RPMI7951 (cell line): Measurements from ENCODE around the gene ZNF512B. TPM values are rescaled to one million over a fixed set of nuclear protein-coding genes. Genes with fewer than 3 reads are reported as not detected.
"Not testable (repeated sequence)": the region's sequence is repeated elsewhere in the genome, so short reads cannot be mapped to it uniquely, and the experiment has no call there.

Experiments used
- DNase-seq: peaks from one replicate; pipeline ENCODE4 v3.0.0-alpha.2; 2012; ENCODE audit warnings: low read depth
- total RNA-seq: library from RNA; depleted of rRNA; stranded (reverse); fragments of >200 nt; shearing (Covaris generic); gene quantifications from 2 replicates; pipeline ENCODE4 v1.2.3, GENCODE V29; 2014

ZNF512B gene
- total RNA-seq, 1 experiment from 2014 or later, result 2.8 TPM

- DNase-seq, result no peak
These were observed 5.9 kb downstream of the ZNF512B start for GRCh38 chr20:63963784-63964301.

DNA sequence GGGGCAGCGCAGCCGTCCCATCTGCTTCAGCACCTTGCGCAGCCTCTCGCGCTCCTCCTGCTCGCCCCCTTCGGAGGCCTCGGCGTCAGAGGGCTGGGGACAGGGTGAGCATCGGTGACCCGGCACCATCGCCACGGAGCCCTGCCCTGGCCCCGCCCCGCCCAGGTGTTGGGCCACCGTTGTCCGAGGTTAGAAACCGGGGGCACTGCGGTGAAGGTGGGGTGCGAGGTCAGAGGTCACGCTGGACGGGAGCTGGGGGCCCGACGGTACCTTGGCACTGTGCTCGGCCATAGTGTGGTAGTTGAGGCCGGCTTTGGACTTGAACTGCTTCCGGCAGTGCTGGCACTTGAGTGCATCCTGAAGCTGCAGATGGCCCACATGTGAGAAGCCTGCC is 6.4 kb downstream of the ZNF512B start:
- DNase-seq, result no peak

- no peak for DNase-seq
These were observed 7.0 kb downstream of the ZNF512B start for GRCh38 chr20:63962426-63963347.

DNA sequence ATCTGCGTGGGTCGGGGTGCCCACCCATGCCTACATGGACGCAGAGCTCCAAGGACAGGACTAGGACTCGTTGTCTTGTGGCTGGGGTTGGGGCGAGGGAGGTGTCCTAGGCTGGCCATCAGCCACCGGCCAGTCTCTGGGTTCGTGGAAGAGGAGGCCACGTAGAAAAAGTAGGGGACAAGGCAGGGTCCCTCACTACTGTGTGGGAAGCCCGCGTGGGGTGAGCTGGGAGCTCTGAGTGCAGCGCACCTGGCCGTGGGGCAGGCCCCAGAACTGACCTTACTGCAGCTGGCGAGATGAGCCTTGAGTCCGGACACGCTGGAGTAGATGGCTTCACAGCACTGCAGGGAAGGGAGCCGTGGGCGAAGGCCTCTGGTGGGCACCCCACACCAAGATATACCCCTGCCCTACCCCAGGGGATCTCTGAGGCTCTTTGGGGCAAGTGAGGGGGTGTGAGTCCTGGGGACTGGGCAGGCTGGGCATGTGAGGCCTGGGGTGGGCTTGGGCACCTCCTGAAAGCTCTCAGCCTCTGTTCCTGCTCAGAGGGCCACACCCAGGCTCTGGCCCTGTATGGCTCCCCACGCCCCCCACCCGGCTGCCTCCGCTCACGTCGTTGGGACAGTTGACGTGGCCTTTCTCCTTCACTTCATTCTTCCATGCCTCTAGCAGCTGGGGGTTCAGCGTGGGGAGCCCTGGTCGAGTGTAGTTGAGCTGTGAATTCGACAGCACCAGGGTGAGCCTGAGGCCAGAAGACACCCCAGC is 7.9 kb downstream of the ZNF512B start:
- DNase-seq, result no peak

DNA sequence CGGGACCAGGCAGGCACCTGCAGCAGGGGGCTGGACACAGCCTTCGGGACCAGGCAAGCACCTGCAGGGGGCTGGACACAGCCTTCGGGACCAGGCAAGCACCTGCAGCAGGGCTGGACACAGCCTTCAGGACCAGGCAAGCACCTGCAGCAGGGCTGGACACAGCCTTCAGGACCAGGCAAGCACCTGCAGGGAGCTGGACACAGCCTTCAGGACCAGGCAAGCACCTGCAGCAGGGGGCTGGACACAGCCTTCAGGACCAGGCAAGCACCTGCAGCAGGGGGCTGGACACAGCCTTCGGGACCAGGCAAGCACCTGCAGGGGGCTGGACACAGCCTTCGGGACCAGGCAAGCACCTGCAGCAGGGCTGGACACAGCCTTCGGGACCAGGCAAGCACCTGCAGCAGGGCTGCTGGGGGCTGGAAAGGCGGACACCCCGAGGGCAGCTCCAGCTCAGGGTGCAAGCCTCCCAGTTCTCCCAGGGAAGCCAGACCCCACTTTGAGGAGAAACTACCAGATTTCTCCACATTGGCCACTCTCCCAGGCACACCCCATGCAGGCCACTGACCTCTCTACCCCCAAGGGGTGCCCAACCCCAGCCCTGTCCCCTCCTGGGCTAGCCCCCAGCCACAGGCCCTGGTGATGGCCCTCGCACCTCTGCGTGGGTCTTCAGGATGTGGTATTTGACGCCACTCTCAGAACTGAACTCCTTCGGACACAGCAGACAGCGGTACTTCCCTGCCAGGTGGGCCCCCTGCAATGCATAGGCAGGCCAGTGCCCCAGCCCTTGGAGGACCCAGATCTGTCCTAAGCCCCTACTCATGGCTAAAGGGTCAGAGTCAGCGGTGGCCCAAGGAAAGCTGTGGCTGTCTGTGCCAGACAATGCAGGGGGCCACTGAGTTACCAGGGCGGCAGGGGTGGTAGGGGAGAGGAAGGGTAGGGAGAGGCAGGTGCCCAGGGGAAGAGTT is 8.8 kb downstream of the ZNF512B start:
- DNase-seq, result not testable (repeated sequence)

- no peak for DNase-seq
These were observed 10.0 kb downstream of the ZNF512B start for GRCh38 chr20:63959699-63960075.

GRCh38 chr20:63958964-63959698 is 10.6 kb downstream of the ZNF512B start:
- DNase-seq, result no peak

DNA sequence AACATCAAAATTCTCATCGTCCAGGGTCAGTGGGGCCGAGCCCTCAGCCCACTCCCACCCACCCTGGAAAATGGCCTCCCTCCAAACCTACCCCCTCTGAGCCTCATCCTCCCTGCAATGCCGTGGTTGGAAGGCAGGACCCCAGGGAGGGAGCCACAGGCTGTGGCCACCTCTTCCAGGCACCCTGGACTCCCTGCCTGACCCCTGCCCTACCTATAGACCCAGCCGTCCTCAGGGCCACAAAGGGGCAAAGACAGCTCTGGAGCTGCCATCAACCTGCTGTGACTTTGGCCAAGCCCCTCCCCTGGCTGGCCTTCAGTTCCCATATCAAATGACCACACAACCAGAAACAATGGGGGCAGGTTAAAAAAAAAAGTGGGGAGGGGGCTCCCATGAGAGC is 11.3 kb downstream of the ZNF512B start:
- DNase-seq, result no peak

DNA sequence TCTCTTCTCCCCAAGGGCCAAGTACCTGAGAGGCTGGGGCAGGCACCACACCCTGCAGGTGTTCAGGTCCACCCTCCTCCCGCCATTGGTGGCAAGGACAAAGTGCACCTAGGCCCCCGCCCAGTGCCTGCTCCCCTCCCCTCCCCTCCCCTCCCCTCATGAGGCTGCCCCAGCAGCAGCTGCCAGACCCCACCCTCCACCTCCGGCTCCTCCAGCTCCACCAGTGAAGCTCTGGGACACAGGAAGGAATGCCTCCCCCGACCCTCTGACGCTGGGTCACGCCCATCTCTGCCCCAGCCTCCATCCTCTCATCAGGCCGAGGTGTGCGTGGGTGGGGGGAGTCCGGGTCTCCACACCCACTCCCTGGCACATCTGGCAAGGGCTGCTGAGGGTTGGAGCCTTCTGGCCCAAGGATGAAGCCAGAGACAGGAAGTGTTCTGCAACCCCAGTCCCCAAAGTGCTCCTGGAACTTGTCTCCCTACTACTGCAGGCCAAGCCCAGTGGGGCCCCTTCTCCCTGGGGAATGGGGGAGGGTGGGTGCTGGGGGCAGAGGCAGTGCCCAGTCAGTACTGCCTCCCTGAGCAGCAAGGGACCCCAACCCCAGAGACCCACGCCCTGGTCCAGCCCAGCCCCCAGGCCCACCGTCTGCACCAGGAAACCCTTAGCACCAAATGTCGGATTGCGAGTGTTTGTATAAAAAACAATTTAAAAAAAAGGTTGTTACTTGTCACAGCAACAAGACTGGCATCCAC is 11.9 kb downstream of the ZNF512B start:
- no peak for DNase-seq

DNA sequence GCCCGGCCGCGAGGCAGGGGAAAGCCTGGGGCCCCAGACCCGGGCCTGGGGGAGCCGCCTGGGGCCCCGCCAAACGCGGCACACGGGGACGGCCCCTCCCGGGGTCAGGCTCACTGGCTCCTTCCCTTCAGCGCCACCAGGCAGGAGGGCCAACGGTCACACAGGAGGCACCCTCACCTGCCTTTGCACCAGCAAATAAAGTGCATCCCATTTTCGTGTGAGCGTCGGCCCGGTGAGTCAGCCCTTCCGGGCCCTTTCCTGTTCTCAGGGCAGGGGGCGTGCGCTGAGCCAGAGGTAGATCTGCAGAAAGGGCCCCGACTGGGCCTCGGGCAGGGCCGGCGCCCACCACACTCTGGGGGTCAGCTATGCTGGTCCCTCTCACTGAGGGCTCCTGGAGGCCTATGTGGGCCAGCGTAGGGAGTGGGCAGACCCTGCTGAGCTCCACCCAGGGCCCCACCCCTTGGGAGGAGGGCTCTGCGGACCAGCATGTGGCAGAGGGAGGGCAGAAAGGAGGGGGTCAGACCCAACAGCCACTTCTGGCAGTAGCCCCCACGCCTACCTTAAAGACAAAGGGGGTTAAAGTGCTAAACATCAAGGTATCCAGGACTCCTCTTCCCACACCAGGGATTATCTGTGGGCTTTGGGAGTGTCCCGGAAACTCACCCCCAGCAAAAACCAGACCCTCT is 12.6 kb downstream of the ZNF512B start:
- DNase-seq, result peak; percentile 78

DNA sequence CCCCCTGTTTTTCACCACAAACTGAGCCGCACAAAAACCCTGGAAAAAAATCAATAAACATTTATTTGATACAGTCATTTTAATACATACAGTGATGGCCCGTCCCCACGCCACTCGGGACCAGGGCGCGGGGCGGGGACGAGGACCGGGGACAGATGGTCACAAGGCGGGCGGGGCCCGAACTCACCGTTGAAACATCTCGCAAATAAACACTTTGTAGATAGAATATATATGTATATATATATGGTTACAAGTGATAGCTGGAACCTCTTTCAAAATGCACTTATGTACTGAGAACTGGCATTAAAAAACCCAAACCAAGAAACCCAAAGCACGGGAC is 13.1 kb downstream of the ZNF512B start:
- no peak for DNase-seq

DNA sequence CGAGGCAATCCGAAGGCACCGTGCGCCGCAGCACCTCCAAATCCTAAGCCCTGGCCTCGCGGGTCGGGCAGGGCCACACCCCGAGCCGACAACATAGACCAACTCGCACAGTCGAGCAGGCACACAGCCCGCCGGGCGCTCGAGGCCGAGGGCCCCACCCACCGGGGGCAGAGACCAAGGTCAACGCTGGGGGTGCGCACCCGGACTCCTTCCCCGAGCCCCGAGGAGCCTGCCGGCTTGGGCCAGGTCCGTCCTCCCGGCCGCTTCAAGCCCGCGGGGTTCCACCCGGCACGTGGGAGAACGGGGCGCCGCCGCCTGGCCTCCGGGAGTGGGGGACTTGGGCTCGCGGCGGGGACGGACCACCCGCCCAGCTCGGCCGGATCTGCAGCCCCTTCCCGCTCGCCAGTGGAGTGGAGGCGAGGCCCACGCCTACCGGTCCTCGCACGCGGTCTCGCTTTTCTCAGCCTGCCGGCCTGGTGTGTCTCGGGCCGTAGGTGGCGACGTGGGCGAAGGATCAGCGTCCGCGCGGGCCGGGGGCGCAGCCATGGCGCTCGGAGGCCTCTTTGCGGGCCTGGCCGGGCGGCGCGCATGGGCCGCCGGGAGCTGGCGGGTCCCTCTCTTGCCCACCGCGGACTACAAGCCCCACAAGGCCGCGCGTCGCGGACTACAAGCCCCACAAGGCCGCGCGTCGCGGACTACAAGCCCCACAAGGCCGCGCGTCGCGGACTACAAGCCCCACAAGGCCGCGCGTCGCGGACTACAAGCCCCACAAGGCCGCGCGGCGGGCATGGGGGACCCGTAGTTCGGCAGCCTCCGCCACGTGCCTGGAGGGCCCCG is 13.7 kb downstream of the ZNF512B start, which contains the start of gene UCKL1:
Gene UCKL1, minus strand, starts transcription at position 590 of the 837 bp plus-strand sequence. Its CDS starts 44 bp downstream, at position 546.
- peak; percentile 89 for DNase-seq

DNA sequence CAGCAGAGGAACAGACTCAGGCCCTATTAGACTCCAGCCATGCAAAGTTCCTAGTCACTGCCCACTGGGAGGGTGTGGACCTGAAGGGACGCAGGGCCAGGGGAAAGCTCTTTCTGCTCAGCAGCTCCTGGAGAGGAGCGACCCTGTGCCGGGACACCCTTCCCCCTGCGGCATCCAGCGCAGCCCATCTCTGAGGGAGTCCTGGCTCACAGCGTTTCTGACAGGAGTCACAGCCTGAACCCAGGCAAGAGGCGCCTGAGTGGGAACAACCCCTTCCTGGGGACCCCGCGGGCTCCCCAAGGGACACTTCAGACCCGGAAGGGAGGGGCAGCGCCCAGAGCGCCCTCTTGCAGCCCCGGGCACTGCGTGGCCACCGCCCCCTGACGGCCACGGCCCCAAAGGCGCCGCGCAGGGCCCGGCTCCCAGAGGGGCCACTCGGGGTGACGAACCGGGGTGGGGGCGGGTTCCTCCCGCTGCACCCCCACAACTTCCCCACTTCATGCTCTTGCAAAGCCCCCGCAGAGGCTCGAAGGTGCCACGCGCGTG is 14.4 kb downstream of the ZNF512B start:
- DNase-seq, result peak; percentile 54

- no peak for DNase-seq
These were observed 15.8 kb downstream of the ZNF512B start for GRCh38 chr20:63953764-63954429.

GRCh38 chr20:63952769-63953168 is 17.0 kb downstream of the ZNF512B start:
- DNase-seq, result no peak

DNA sequence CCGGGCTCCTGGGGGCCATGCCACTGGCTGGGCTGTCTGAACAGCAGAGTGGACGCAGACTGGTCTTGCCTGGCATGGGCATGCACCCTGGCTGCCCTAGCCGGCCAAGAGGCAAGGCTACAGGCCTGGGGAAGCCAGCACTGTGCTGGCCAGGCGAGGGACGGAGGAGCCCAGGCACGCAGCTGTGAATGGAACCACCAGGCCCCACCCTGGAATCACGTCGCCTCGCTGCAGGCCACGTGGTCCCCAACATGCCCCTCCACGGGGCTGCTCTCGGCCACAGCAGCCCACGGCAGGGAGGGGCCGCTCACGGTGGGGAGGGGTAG is 17.6 kb downstream of the ZNF512B start:
- no peak for DNase-seq

DNA sequence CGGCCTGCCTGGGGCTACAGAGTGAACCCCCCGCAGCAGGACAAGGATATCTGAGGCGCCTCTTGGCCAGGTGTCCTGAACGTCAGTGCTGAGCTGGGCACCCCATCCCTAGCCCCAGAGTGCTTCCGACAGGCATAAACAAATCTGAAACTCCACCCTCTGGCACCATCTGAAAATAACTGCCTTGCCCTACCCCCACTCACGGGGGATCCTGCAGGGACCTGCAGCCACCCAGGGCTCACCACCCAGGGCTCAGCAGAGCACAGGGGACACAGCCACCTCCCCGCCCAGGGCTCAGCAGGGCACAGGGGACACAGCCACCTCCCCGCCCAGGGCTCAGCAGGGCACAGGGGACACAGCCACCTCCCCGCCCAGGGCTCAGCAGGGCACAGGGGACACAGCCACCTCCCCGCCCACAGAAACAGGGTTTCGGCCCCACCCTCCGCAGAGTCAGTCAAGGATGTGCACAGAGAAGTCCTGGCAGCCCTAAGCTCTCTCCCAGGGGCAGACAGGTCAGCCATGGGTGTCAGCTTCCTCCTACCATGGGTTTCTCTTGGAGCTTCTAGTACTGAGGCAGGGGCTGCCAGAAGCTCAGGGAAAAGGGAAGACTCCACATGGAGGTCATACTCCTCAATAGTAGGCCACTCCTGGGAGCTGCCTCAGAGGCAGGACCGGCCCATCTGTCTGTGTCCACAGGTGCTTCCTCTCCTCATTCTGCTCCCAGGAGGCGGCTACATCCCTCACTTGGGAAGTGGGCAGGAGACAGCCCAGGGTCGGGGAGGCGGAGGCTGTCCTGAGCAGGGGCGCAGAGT is 18.1 kb downstream of the ZNF512B start:
- no peak for DNase-seq
